ENCODE data around the gene BCKDHA. TPM values are rescaled to one million over a fixed set of nuclear protein-coding genes. Genes with fewer than 3 reads are reported as not detected.
A peak's percentile ranks its signal among the peaks of the same experiment; 100 is the strongest.
"Not testable (repeated sequence)": the region's sequence is repeated elsewhere in the genome, so short reads cannot be mapped to it uniquely, and the experiment has no call there.

BCKDHA gene
- total RNA-seq, 1 experiment from 2014 or later = 34.9 TPM

- no peak for DNase-seq (ENCODE audit: low spot score)
Measured at GRCh38 chr19:41443813-41444455, 46.3 kb downstream of the BCKDHA start.

GRCh38 chr19:41445575-41445974, 48.0 kb downstream of the BCKDHA start:
- no peak for DNase-seq (ENCODE audit: low spot score)

- DNase-seq (ENCODE audit: low spot score) = no peak
Measured at GRCh38 chr19:41447732-41448332, 50.2 kb downstream of the BCKDHA start.

DNA sequence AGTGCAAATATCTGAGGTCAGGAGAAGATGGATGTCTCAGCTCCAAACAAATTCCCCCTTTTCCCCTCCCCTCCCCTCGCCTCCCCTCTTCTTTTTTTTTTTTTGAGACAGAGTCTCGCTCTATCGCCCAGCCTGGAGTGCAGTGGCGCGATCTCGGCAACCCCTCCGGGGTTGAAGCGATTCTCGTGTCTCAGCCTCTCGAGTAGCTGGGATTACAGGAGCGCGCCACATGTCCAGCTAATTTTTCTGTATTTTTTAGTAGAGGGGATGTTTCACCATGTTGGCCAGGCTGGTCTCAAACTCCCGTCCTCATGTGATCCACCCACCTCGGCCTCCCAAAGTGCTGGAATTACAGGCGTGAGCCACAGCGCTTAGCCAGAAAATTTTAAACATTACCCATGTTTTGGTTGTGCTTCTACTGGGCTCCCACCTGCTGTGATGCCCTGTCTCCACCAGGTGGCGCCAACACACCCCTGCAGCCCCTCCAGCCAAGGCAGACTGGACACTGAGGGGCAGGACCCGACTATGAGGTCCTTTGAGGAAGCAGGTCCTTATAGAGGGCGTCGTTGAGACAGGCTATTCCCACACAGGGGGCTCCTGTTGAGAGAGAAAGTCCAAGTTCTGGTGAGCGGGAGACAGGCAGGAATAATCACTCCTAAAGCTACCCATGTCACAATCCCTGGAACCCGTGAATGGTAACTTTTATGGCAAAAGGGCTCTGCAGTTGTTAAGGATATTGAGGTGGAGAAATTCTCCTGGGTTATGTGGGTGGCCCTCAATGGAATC, 51.7 kb downstream of the BCKDHA start:
- DNase-seq (ENCODE audit: low spot score) = peak; percentile 61

DNA sequence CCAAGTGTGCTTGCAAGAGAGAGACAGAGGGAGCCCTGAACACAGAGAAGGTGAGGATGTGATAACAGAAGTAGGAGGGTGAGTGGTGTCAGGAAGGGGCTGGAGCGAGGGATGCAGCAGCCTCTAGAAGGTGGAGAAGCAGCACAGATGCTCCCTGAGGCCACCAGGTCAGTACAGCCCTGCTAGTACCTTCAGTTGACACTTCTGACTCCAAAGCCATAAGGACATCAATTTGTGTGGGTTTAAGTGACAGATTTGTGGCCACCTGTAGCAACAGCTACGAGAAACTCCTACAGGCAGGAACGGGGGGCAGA, 52.2 kb downstream of the BCKDHA start:
- no peak for DNase-seq (ENCODE audit: low spot score)

- DNase-seq (ENCODE audit: low spot score) = no peak
Measured at GRCh38 chr19:41452584-41453275, 55.1 kb downstream of the BCKDHA start.

GRCh38 chr19:41455936-41456335, 58.3 kb downstream of the BCKDHA start:
- DNase-seq (ENCODE audit: low spot score) = no peak

- DNase-seq (ENCODE audit: low spot score) = peak; percentile 29
Measured at GRCh38 chr19:41456342-41456918, 58.8 kb downstream of the BCKDHA start.

DNA sequence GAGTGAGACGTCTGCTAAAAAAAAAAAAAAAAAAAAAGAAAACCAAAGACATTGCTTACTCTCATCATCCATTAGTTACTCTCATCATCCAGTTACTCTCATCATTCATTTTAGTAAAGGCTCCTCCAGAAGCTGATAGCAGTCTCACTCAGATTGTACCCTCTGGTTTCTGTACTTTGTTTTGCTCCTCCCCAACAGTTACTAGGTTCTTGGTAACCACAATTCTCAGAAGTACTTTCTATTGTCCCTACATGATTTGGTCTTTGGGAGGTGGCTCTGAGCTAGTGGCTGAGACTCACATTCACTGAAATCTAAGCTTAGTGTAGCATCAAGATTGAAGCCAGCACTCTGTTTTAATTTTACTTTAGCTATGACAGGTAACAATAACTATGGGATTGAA, 59.6 kb downstream of the BCKDHA start:
- DNase-seq (ENCODE audit: low spot score) = no peak

GRCh38 chr19:41462497-41462896, 64.9 kb downstream of the BCKDHA start:
- no peak for DNase-seq (ENCODE audit: low spot score)

DNA sequence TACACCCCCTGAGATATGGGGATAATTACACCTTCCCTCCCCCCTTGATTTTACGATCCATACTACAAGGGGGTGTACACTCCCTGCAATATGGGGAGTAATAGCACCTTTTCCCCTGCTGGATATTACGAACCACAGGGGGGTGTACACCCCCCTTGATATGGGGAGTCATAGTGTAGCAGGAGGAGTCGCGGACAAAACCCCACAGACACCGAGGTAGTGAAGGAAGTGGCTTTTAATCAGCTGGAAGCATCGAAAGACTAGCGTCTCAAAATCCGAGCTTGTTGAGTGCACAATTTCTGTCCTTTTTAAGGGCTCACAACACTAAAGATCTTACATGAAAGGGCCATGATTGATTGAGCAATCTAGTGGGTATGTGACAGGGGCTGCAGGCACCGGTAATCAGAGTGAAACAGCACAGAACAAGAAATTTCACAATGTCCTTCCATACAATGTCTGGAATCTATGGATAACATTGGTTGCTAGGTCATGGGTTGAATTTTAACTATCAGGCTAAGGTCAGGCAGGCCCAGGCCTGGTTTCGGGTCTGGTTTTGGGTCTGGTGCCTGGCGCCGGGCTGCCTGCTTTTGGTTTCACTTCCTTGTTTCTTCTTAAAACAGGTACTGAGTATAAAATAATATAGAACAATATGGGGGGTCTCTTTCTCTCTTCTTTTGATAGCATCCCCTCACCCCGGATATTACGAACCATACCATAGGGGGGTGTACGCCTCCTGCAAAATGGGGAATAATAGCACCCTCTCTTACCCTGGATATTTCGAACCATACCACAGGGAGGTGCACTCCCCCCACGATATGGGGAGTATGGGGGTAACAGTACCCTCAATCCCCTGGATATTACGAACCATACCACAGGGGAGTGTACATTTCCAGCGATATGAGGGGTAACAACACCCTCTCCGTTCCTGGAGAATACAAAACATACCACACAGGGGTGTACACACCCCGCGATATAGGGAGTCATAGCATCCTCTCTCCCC, 65.9 kb downstream of the BCKDHA start:
- not testable (repeated sequence) for DNase-seq (ENCODE audit: low spot score)

Other genes with a start within 250 kb of the BCKDHA start
- gene CYP2S1, start 204.6 kb upstream of the BCKDHA start, total RNA-seq (2014; rRNA removed; shearing (Covaris generic)) = 1.4 and 9.2 TPM in 2 replicates
- gene AXL, start 178.6 kb upstream of the BCKDHA start, total RNA-seq (2014; rRNA removed; shearing (Covaris generic)) = 418 and 457 TPM in 2 replicates
- 168 and 204 TPM in 2 replicates for gene HNRNPUL1, start 133.4 kb upstream of the BCKDHA start, total RNA-seq (2014; rRNA removed; shearing (Covaris generic))
- 8.3 and 8.9 TPM in 2 replicates for gene CCDC97, start 87.6 kb upstream of the BCKDHA start, total RNA-seq (2014; rRNA removed; shearing (Covaris generic))
- gene TGFB1, start 43.9 kb upstream of the BCKDHA start, total RNA-seq (2014; rRNA removed; shearing (Covaris generic)) = 13.6 and 18.3 TPM in 2 replicates
- 4.5 and 13.5 TPM in 2 replicates for gene B9D2, start 33.7 kb upstream of the BCKDHA start, total RNA-seq (2014; rRNA removed; shearing (Covaris generic))
- 0.98 and 2.1 TPM in 2 replicates for gene TMEM91, start 21.3 kb upstream of the BCKDHA start, total RNA-seq (2014; rRNA removed; shearing (Covaris generic))
- gene EXOSC5, start 459 bp upstream of the BCKDHA start, total RNA-seq (2014; rRNA removed; shearing (Covaris generic)) = 33.5 and 36.7 TPM in 2 replicates
- gene B3GNT8, start 29.6 kb downstream of the BCKDHA start, total RNA-seq (2014; rRNA removed; shearing (Covaris generic)) = 1.4 and 2.6 TPM in 2 replicates
- 56.3 and 66.1 TPM in 2 replicates for gene DMAC2, start 42.1 kb downstream of the BCKDHA start, total RNA-seq (2014; rRNA removed; shearing (Covaris generic))
- gene ERICH4, start 45.3 kb downstream of the BCKDHA start, total RNA-seq (2014; rRNA removed; shearing (Covaris generic)) = not detected in 2 replicates
- not detected in 2 replicates for gene CEACAM21, start 178.3 kb downstream of the BCKDHA start, total RNA-seq (2014; rRNA removed; shearing (Covaris generic))
- not detected in 2 replicates for gene CEACAM4, start 229.3 kb downstream of the BCKDHA start, total RNA-seq (2014; rRNA removed; shearing (Covaris generic))

Measured in A172 (cell line).